GM13977 (cell line): ENCODE data around the gene CREBBP.

Source experiments
- DNase-seq: peaks from one replicate; pipeline ENCODE4 v3.0.0; 2012; ENCODE audit warnings: low spot score
- in situ Hi-C: fragments of 300-500 bp; cut with MboI; formaldehyde crosslinking; loops from one replicate; pipeline ENCODE4 v1.12.0; 2022; ENCODE audit warnings: low sequenced_read_pairs, low pct_unique_long_range_greater_than_20kb, mixed read lengths, inconsistent platforms; ENCODE audit not compliant: unreplicated experiment
- TF ChIP-seq, protein P1 (sequence below): IDR thresholded peaks from 2 replicates; pipeline ENCODE4 v1.5.1; 2012; ENCODE audit warnings: mild to moderate bottlenecking, control low read depth; ENCODE audit not compliant: insufficient read depth; ENCODE audit errors: extremely low read depth, missing control alignments

CREBBP gene

GRCh38 chr16:3829631-3830536, 50.6 kb downstream of the CREBBP start:
- no peak for DNase-seq
- TF ChIP-seq, protein P1, sequence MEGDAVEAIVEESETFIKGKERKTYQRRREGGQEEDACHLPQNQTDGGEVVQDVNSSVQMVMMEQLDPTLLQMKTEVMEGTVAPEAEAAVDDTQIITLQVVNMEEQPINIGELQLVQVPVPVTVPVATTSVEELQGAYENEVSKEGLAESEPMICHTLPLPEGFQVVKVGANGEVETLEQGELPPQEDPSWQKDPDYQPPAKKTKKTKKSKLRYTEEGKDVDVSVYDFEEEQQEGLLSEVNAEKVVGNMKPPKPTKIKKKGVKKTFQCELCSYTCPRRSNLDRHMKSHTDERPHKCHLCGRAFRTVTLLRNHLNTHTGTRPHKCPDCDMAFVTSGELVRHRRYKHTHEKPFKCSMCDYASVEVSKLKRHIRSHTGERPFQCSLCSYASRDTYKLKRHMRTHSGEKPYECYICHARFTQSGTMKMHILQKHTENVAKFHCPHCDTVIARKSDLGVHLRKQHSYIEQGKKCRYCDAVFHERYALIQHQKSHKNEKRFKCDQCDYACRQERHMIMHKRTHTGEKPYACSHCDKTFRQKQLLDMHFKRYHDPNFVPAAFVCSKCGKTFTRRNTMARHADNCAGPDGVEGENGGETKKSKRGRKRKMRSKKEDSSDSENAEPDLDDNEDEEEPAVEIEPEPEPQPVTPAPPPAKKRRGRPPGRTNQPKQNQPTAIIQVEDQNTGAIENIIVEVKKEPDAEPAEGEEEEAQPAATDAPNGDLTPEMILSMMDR: no peak
- in situ Hi-C loops: no loop called here

GRCh38 chr16:3825940-3826339, 54.6 kb downstream of the CREBBP start:
- no peak for DNase-seq
- TF ChIP-seq, protein P1: no peak
- in situ Hi-C loops: no loop called here

DNA sequence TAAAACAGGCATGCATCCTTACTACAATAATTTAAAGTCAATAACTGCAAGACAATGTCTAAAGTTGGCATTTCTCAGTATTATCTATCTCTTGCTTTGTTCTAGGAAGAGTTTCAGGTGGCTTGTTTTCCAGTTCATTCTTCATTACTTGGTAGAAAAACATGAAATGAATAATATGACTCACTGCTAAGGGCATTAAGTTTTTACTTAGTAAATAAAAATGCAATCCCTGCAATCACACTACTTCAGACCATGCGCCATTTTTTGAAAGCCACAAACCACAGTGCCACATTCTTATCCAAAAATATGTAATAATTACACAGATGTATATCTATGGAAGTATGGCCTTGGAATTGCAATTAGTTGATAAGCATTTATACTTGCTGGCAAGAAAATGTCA, 55.4 kb downstream of the CREBBP start:
- no peak for DNase-seq
- in situ Hi-C loops: no loop called here
- TF ChIP-seq, protein P1: no peak

- TF ChIP-seq, protein P1: no peak
- in situ Hi-C loops: no loop called here
- DNase-seq: no peak
These were observed 56.3 kb downstream of the CREBBP start for GRCh38 chr16:3824121-3824795.

DNA sequence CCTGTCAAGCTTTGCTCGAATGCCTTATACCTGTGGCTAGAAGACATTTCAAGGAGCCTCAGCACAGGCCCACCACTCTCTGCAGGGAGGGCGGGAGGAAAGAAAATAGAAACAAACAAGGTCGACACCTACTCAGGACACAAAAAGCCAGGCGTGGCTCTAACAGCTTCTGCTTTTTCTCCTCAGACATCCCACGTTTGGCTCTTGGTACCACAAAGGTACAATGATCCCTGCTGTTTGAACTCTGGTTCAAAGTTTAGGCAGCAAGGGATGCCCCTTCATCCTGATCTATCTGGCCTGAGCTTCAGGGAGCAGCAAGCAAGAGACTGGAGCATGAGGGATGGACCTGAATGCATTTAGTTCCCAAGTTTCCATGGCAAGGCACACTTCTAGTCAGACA, 57.1 kb downstream of the CREBBP start:
- TF ChIP-seq, protein P1: no peak
- no peak for DNase-seq
- in situ Hi-C loops: no loop called here

DNA sequence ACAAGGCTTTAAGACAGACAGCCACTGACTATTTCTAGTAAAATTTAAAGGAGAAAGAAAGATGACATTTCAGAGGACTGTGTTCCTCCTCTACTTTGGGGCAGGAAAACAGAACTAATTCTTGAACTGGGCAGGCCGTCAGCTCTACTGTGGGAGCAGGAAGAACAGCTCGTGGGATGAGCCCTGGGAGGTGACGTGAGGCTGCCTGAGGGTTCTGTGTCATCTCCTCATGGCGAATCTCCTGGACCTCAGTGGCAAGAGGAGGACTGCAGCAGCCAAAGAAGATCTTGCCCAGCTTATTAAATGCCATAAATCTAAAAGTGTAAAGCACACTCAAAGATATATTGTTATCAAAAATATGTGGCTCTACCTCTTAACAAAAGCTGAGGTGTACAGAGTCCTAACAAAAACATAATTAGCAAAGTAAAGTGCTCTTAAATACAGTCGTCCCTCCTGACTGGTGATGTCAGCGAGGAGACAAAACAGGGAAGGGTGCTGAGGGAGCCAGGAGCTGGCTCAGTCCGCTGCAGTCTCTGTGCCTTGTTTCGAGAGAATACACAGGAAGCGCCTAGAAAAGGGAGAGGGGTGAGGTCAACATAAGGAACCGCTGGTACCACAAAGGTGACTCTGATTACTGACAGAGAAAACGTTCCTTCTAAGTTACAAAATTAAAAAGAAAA, 58.0 kb downstream of the CREBBP start:
- in situ Hi-C loops: no loop called here
- DNase-seq: no peak
- TF ChIP-seq, protein P1: no peak
